G401 (cell line): ENCODE data around the gene TACC3. TPM values are rescaled to one million over a fixed set of nuclear protein-coding genes. Genes with fewer than 3 reads are reported as not detected.

ENCODE experiments used
- DNase-seq: peaks from one replicate; pipeline ENCODE4 v3.0.0-alpha.2; 2015; ENCODE audit warnings: low spot score
- in situ Hi-C: cut with HindIII; loops from 2 replicates; pipeline ENCODE4 v1.10.0; 2016; ENCODE audit warnings: low sequenced_read_pairs, mixed read lengths
- total RNA-seq: library from RNA; depleted of rRNA; stranded (reverse); fragments of >200 nt; shearing (Covaris generic); gene quantifications from 2 replicates; pipeline ENCODE4 v1.2.3, GENCODE V29; 2014; rRNA removed

TACC3 gene
- total RNA-seq, 1 experiment from 2014 or later = 164 TPM

DNA sequence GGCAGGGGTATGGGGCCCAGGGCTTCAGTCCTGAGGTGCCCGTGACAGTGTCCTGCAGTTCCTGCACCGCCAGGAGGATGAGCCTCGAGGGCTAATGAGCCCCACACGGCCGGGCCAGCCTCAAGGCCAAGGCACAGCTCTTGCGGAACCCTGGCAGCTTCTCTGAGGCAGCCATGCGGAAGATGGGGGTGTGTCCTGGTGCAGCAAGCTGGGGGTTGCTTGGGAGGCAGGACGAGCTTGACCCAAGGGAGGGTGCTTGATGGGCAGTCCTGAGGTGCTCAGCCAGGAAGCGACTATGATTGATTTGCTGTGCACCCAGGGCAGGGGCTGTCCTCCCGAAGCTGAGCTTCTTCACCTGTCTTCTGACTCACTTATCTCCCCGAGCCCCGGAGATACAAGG, 62.6 kb downstream of the TACC3 start:
- no peak for DNase-seq
- in situ Hi-C loops = no loop called here

DNA sequence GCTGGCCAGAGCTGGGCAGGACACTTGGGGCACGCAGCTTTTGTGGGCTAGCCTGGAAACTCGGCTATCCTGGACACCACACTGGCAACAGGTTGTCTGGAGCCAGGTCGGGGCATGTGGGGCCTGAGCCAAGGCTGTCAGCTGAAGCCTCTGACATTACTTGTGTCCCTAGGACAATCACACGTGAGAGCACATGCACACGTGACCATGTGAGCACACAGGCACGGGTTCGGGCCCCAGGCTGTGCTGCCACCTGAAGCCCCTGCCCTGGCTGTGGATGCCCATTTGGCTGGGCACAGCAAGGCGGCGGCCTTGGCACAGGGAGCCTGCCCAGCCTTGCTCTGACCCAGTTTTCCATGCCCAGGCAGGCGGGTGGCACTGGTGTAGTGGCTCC, 63.1 kb downstream of the TACC3 start:
- peak; percentile 86 for DNase-seq
- in situ Hi-C loops = no loop called here

DNA sequence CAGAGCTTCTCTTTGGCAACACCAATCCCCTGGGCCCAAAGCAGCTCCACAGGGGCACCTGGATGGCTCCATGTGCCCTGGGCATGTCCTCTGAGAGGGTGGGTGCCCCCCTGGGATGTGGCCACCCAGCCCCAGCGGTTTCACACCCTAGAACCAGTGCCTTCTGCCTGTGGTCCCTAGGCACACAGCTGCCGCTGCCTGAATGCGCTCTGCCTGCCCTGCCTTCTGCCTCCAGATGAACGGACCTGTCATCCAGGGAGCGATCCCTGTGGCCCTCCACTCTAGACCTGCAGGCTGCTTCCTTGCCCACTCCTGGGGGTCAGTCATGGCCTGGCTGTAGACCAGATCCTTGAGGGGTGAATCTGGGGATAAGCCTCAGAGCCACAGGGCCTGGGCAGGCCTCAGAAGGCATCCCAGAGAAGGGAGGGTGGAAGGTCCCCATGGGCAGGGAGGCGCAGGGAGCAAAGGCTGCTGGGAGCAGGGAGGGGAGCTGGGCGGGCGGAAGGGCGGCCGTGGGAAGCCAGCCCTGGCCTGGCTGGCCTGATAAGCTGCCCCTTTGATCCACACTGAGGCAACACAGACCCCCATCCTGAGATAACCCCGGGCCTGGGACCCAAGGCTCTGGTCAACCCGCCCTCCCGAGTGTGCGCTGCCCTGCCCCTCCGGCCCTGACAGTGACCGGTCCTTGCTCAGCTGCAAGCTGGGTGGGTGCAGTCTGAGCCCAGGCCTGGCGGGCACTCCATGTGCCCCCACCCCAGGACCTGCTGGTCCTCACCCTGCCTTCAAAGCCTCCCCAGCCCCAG, 63.7 kb downstream of the TACC3 start:
- DNase-seq = peak; percentile 51

GRCh38 chr4:1785592-1785991, 64.3 kb downstream of the TACC3 start:
- in situ Hi-C loops = no loop called here
- DNase-seq = no peak

More for the DNA sequence above, 63.7 kb downstream of the TACC3 start:
- in situ Hi-C loops = no loop called here

GRCh38 chr4:1786544-1787362, 65.4 kb downstream of the TACC3 start:
- DNase-seq = no peak
- in situ Hi-C loops = no loop called here

DNA sequence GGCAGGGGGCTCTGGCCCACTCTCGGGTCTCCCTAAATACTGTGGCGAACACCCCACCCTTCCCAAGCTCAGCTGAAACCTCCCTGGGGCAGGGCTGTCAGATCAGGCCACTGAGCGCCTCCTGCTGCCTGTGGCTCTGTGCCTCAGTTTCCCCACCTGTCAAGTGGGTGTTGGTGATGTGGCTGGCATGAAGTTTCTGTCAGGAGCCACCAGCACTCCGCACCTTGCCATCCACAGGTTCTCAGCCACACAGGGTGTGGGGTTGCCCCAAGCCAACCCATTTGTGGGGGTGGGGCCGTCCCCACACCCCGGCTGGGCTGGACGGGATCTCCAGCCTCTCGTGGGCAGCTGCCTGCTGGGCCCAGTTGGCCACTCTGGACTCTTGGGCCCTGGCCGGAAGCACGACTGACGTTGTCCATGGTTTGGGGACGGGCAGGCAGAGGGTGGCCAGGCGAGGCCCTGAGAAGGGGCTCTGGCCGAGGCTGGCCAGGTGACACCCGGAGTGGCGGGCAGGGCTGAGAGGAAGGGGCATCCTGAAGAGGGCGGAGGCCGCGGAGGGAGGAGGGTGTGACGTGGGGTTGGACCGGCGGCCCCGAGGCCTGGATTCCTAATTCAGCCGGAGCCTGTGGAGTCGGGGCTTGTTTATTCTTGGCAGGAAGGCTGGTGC, 66.2 kb downstream of the TACC3 start:
- no peak for DNase-seq
- in situ Hi-C loops = no loop called here

GRCh38 chr4:1788254-1788973, 67.1 kb downstream of the TACC3 start:
- in situ Hi-C loops = no loop called here
- no peak for DNase-seq

- in situ Hi-C loops = no loop called here
- DNase-seq = no peak
Measured at GRCh38 chr4:1789552-1789951, 68.2 kb downstream of the TACC3 start.

DNA sequence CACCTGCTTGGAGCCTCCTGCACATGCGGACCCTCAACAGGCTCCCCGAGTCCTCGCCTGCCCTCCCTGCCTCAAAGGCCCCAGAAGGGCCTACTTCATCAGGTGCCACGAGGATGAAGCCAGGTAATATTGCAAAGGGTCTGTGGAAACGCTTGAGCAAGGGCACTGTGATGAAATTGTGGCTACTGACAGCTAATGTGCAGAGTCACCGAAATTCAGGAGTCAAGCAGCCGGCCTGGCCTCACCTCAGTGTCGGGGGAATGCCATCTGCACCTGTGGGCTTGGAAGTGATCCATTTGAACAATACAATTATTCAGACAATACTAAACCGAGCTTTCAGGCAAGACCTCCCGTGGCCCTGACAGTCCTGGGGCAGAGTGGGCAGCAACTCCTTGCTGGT, 68.7 kb downstream of the TACC3 start:
- in situ Hi-C loops = no loop called here
- peak; percentile 58 for DNase-seq

DNA sequence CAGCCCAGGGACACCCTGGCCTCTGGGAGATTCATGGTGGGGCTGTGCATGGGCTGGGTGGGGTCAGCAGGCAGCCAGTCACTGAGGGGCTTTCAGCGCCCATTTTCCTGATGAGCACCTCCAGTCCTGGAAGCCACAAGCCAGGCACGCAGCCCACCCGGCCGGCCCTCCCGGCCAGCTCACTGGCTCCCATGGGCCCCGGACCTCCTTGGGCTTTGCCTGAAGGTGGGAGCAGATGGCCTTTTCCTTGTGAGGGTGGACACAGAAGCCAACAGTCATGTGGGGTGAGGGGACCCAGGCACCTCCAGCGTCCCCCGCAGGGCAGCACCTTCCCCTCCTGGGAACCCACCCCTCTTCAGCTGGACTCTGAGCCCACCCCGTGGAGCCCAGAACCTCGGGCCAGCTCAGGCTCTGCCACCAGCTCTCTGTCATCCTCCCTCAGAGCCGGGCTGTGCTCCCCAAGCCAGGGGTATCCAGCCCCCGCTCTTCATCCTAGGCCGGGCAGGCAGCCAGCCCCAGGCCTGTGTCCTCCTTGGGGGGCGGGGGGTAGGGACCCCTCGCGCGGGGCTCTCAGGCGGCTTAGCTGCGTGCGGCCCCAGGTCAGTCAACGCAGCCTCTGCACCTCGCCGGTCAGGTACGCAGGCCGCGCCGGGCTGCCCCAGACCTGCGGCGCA, 71.0 kb downstream of the TACC3 start:
- in situ Hi-C loops = no loop called here
- no peak for DNase-seq

- no peak for DNase-seq
- in situ Hi-C loops = no loop called here
Measured at GRCh38 chr4:1792832-1793495, 71.6 kb downstream of the TACC3 start, which contains the start of gene FGFR3. Gene FGFR3, plus strand, starts transcription at chr4:1793293. Its CDS starts 642 bp downstream, at chr4:1793935.

DNA sequence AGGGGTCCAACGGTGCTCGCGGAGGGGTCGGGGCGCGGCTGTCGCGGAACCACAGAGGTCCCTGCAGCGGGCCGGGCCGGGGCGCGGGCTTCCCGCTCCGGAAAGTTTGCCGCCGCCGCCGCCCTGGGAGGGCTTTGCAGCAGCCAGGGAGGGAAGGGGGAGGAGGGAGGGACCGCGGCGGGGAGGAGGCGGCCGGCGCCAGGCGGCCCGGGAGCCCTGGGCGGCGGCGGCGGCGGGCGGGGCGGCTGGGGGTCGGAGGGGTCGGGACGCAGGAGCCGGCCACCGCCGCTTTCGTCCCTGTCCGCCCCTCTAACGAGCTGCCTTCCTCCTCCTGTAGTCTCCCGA, 72.1 kb downstream of the TACC3 start:
- in situ Hi-C loops = no loop called here
- DNase-seq = no peak

DNA sequence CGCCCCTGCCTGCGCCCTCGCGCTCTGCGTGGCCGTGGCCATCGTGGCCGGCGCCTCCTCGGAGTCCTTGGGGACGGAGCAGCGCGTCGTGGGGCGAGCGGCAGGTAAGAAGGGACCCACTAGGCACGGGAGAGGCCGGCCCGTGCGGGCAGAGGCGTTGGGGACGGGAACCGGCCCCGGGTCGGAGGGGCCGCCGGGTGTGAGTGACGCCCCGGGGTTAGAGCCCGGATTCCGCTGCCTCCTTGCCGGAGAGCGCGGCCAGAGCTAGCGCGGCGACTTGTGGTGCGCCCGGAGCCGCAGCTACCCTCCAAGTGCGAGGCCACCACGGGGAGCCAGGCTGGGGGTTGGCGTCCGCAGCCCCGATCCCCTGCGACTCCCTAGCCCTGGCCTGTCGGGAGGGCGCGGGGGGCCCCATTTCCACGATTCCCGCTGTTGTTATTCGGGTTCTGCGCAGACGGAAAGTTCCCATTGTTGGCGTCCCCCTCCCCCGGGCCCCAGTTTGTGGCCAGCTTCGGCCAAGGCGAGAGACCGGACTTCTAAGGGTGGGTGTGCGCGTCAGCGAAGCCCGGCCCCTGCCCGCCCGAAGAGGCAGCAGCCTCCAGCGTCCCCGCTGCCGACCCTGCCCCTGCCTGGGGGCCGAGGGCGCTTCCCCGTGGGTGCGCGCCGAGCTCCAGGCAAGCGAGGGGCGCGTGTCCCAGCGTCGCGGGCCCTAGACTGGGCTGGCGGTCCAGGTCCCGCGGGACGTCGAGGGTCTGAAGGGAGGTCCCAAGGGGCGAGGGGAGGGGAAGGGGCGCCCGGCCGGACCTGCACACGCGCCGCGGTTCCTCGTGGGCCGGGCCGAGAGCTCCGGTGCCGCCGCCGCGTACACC, 72.9 kb downstream of the TACC3 start:
- in situ Hi-C loops = no loop called here
- no peak for DNase-seq

Other genes with a start within 250 kb of the TACC3 start
- 4.0 and 24.1 TPM in 2 replicates for gene FAM53A, start 37.2 kb upstream of the TACC3 start, total RNA-seq
- 98.5 and 101 TPM in 2 replicates for gene SLBP, start 9.2 kb upstream of the TACC3 start, total RNA-seq
- 51.6 and 91.7 TPM in 2 replicates for gene TMEM129, start 198 bp upstream of the TACC3 start, total RNA-seq
- 38.4 and 49.9 TPM in 2 replicates for gene FGFR3, start 71.8 kb downstream of the TACC3 start, total RNA-seq
- gene LETM1, start 134.6 kb downstream of the TACC3 start, total RNA-seq = 67.5 and 83.2 TPM in 2 replicates
- 44.4 and 86.9 TPM in 2 replicates for gene NSD2, start 149.9 kb downstream of the TACC3 start, total RNA-seq